ENCODE data around the gene GYG1. TPM values are rescaled to one million over a fixed set of nuclear protein-coding genes. Genes with fewer than 3 reads are reported as not detected.
A peak's percentile ranks its signal among the peaks of the same experiment; 100 is the strongest.

Gene GYG1
- total RNA-seq, 1 experiment from 2014 or later: 34.8 TPM

GRCh38 chr3:148962513-148962912 is 28.8 kb upstream of the GYG1 start:
- DNase-seq (ENCODE audit: low spot score) (peak; percentile 66), ATAC-seq (peak; percentile 85)
- Mint-ChIP-seq H3K27ac (no peak overlapping the region), H3K4me1 (peaks cover 25% of the 10 kb centered on the region), H3K27me3 (ENCODE audit: low read depth) (no peaks in the 10 kb centered on the region), H3K36me3 (no peaks in the 10 kb centered on the region), H3K4me3 (no peak overlapping the region), H3K9me3 (peaks cover 8% of the 10 kb centered on the region; the same call in 1 of the 2 replicates)
- ChIA-PET POLR2A (no interaction called here), CTCF (interaction anchor here (0.6 to 1.5 kb wide), 16 partner anchors 9 to 527 kb away, joined by 3 to 8 read pairs (median 4); partner anchors contain the start of genes GYG1, HLTF, HPS3 and TM4SF18)
- TF ChIP-seq ZMAT4 (CRISPR knock-in tag; IDR thresholded peaks at IDR 0.05): no peak

GRCh38 chr3:148964809-148965208 is 26.5 kb upstream of the GYG1 start:
- Mint-ChIP-seq H3K4me1 (peaks cover 15% of the 10 kb centered on the region), H3K27me3 (ENCODE audit: low read depth) (no peaks in the 10 kb centered on the region), H3K36me3 (no peaks in the 10 kb centered on the region), H3K4me3 (no peak overlapping the region), H3K9me3 (peaks cover 5% of the 10 kb centered on the region; the same call in 1 of the 2 replicates), H3K27ac (no peak overlapping the region)
- TF ChIP-seq E2F1 (CRISPR knock-in tag; IDR thresholded peaks at IDR 0.05) (no peak), PRDM15 (CRISPR knock-in tag; IDR thresholded peaks at IDR 0.05) (no peak), IRF1 (CRISPR knock-in tag; IDR thresholded peaks at IDR 0.05) (no peak), GRHL2 (CRISPR knock-in tag; IDR thresholded peaks at IDR 0.05; ENCODE audit: insufficient replicate concordance, severe bottlenecking) (no peak)
- ChIA-PET POLR2A (interaction anchor here (0.6 kb wide), 1 partner anchor 109 kb away, joined by 3 read pairs; no protein-coding TSS in a partner anchor), CTCF (interaction anchor here (1.0 kb wide), 1 partner anchor 10 kb away, joined by 4 read pairs; no protein-coding TSS in a partner anchor)
- DNase-seq (ENCODE audit: low spot score) (no peak), ATAC-seq (peak; percentile 40)

GRCh38 chr3:148968321-148968720 is 23.0 kb upstream of the GYG1 start:
- Mint-ChIP-seq H3K9me3 (no peaks in the 10 kb centered on the region), H3K27ac (no peak overlapping the region), H3K4me3 (no peak overlapping the region), H3K27me3 (ENCODE audit: low read depth) (no peaks in the 10 kb centered on the region), H3K36me3 (no peaks in the 10 kb centered on the region), H3K4me1 (peaks cover 9% of the 10 kb centered on the region)
- POLR2A ChIA-PET: no interaction called here
- CTCF ChIA-PET: no interaction called here
- DNase-seq (ENCODE audit: low spot score) (no peak), ATAC-seq (no peak)
- TF ChIP-seq MLX (CRISPR knock-in tag; IDR thresholded peaks at IDR 0.05) (no peak), ZNF423 (CRISPR knock-in tag; IDR thresholded peaks at IDR 0.05) (no peak), PREB (CRISPR knock-in tag; IDR thresholded peaks at IDR 0.05; ENCODE audit: borderline replicate concordance) (no peak), PRRX2 (CRISPR knock-in tag; IDR thresholded peaks at IDR 0.05) (no peak)

- Mint-ChIP-seq H3K27ac (no peak overlapping the region), H3K4me1 (peaks cover 3% of the 10 kb centered on the region), H3K36me3 (0 out of 2 replicates have a peak, but pooled peaks cover under 1% of the 10 kb centered on the region), H3K27me3 (ENCODE audit: low read depth) (no peaks in the 10 kb centered on the region), H3K9me3 (peaks cover 6% of the 10 kb centered on the region), H3K4me3 (no peak overlapping the region)
- ChIA-PET POLR2A (no interaction called here), CTCF (interaction anchor here (0.6 to 1.6 kb wide), 3 partner anchors 13 to 19 kb away, joined by 3 to 13 read pairs (median 3); no protein-coding TSS in a partner anchor)
- DNase-seq (ENCODE audit: low spot score): no peak
- ATAC-seq: no peak
- TF ChIP-seq ATF6 (CRISPR knock-in tag; IDR thresholded peaks at IDR 0.05): no peak
- no peak for TF ChIP-seq RELA (CRISPR knock-in tag; IDR thresholded peaks at IDR 0.05; ENCODE audit: borderline replicate concordance)
- TF ChIP-seq ZSCAN18 (CRISPR knock-in tag; IDR thresholded peaks at IDR 0.05): no peak
- TF ChIP-seq ZNF317 (CRISPR knock-in tag; IDR thresholded peaks at IDR 0.05; ENCODE audit: borderline replicate concordance, low read depth): no peak
- TF ChIP-seq TEAD1 (CRISPR knock-in tag; IDR thresholded peaks at IDR 0.05): no peak
Measured at GRCh38 chr3:148970271-148970670, 21.1 kb upstream of the GYG1 start.
